Smooth muscle cell (in vitro differentiated cells): ENCODE data around the gene CDH24. TPM values are rescaled to one million over a fixed set of nuclear protein-coding genes. Genes with fewer than 3 reads are reported as not detected.

ENCODE experiments used
- DNase-seq: peaks from one replicate; lab custom pipeline; 2025; ENCODE audit not compliant: unreplicated experiment; lab: John Stamatoyannopoulos, UW
- H2AFZ ChIP-seq: fragments of 200-600 bp; sonication (generic); 2 replicates; pipeline ENCODE4 v1.6.0; 2016; ENCODE audit warnings: antibody characterized with exemption, low read depth, mild to moderate bottlenecking
- H3F3A ChIP-seq: fragments of 200-600 bp; sonication (generic); 2 replicates; pipeline ENCODE4 v1.6.0; 2017; ENCODE audit warnings: antibody characterized with exemption, low read depth
- H3K27ac ChIP-seq: fragments of 200-600 bp; sonication (generic); 2 replicates; pipeline ENCODE4 v1.5.1; 2016; ENCODE audit warnings: low read depth, mild to moderate bottlenecking
- H3K27me3 ChIP-seq: fragments of 200-600 bp; sonication (generic); 2 replicates; pipeline ENCODE4 v1.6.1; 2016; ENCODE audit warnings: low read depth, mild to moderate bottlenecking
- H3K36me3 ChIP-seq: fragments of 200-600 bp; sonication (generic); 2 replicates; pipeline ENCODE4 v1.5.1; 2016; ENCODE audit warnings: low read depth
- H3K4me1 ChIP-seq: fragments of 200-600 bp; sonication (generic); 2 replicates; pipeline ENCODE4 v1.5.1; 2016; ENCODE audit warnings: low read depth
- H3K4me2 ChIP-seq: fragments of 200-600 bp; sonication (generic); 2 replicates; pipeline ENCODE4 v1.6.0; 2016; ENCODE audit warnings: mild to moderate bottlenecking
- H3K4me3 ChIP-seq: fragments of 200-600 bp; sonication (generic); 2 replicates; pipeline ENCODE4 v1.5.1; 2016; ENCODE audit warnings: mild to moderate bottlenecking
- H3K79me2 ChIP-seq: fragments of 200-600 bp; sonication (generic); 2 replicates; pipeline ENCODE4 v1.6.0; 2016; ENCODE audit warnings: low read depth, mild to moderate bottlenecking
- H3K9ac ChIP-seq: fragments of 200-600 bp; sonication (generic); 2 replicates; pipeline ENCODE4 v1.6.0; 2016; ENCODE audit warnings: low read depth
- H3K9me3 ChIP-seq: fragments of 200-600 bp; sonication (generic); replicated peaks from 2 replicates; pipeline ENCODE4 v1.5.1; 2016; ENCODE audit warnings: low read depth
- H4K20me1 ChIP-seq: fragments of 200-600 bp; sonication (generic); 2 replicates; pipeline ENCODE4 v1.6.0; 2016; ENCODE audit warnings: low read depth
- WGBS: methylation state at CpG from one replicate; pipeline ENCODE4 v1.1.7; 2016; ENCODE audit warnings: low lambda C conversion rate; 5-methylcytosine and 5-hydroxymethylcytosine counted together
- polyA plus RNA-seq: library from polyadenylated mRNA; unstranded; fragments of >200 nt; fragmentation: Nextera tagmentation; extraction: Ambion mirVana; gene quantifications from 2 replicates; pipeline ENCODE4 v1.2.1, GENCODE V29; 2016
- total RNA-seq: library from RNA; depleted of rRNA; stranded (reverse); fragments of >200 nt; gene quantifications from 2 replicates; pipeline ENCODE4 v1.2.3, GENCODE V29; 2014
- TF ChIP-seq, protein P1 (sequence below): fragments of 200-600 bp; sonication (generic); IDR thresholded peaks from 2 replicates; pipeline ENCODE4 v1.5.1; 2017; ENCODE audit warnings: borderline replicate concordance, mild to moderate bottlenecking, antibody characterized with exemption; ENCODE audit not compliant: insufficient read depth, poor library complexity, severe bottlenecking

Gene CDH24
- total and polyA plus RNA-seq, 2 experiments from 2014 or later = 5.5 to 6.9 TPM

DNA sequence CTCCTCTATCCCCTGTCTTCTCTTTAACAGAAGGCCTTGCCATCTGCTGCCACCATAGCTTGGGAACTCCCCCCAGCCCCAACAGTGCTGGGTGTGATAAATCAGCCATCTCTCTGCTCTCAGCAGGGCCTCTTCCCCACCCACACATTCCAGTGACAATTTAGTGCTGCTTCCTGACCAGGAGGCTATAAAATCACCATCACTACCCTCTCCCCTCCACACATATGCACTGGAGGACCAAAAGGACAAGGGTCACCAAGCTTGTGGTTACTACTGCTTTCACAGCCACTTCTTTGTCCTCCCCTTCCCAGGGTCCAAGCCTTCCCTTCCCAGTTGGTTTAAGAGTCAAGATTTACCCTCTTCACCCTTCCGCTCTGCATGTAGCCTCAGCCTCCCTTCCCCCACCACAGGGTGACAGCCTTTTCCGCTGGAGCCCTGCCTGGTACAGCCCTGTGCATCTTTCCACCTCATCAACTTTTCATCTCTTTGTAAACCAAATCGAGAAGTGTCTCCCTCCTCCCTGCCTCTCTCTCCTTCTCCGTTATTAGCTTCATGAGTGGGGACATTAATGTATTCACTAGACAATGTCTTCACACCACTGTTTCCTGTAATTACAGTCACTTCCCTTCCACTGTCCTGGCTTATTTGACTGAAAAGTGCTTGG is 32.0 kb downstream of the CDH24 start:
- 62% methylated on average over 4 of the region's 4 CpGs for WGBS
- Histone ChIP-seq H3K4me2 (no peak overlapping the region), H3K9me3 (no peaks in the 10 kb centered on the region), H3F3A (peaks cover 13% of the 10 kb centered on the region), H3K27me3 (no peaks in the 10 kb centered on the region), H4K20me1 (peaks cover 30% of the 10 kb centered on the region), H3K79me2 (no peaks in the 10 kb centered on the region), H3K9ac (no peak overlapping the region), H3K4me3 (no peak overlapping the region), H3K36me3 (no peaks in the 10 kb centered on the region), H3K4me1 (no peaks in the 10 kb centered on the region), H2AFZ (no peak overlapping the region), H3K27ac (no peak overlapping the region)
- TF ChIP-seq, protein P1, sequence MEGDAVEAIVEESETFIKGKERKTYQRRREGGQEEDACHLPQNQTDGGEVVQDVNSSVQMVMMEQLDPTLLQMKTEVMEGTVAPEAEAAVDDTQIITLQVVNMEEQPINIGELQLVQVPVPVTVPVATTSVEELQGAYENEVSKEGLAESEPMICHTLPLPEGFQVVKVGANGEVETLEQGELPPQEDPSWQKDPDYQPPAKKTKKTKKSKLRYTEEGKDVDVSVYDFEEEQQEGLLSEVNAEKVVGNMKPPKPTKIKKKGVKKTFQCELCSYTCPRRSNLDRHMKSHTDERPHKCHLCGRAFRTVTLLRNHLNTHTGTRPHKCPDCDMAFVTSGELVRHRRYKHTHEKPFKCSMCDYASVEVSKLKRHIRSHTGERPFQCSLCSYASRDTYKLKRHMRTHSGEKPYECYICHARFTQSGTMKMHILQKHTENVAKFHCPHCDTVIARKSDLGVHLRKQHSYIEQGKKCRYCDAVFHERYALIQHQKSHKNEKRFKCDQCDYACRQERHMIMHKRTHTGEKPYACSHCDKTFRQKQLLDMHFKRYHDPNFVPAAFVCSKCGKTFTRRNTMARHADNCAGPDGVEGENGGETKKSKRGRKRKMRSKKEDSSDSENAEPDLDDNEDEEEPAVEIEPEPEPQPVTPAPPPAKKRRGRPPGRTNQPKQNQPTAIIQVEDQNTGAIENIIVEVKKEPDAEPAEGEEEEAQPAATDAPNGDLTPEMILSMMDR = no peak
- no peak for DNase-seq

DNA sequence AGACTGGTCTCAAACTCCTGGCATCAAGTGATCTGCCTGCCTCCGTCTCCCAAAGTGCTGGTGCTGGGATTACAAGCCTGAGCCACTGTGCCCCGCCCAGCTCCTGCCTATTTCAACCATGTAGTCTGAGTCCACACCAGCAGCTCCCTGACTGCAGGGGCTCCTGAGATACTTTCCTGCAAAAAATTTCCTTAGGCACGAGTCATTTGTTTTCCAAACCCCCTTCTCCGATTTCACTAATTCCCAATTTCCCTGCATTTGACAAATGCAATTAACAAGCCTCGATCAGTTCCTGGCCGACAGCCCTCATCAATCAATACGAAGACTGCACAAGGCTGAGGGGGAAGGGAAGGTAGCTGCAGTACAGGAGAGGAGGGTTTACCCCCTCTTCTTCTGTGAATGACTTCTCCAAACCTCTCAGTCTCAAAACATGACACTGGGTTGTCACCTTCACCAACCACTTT is 32.7 kb downstream of the CDH24 start:
- WGBS = 77% methylated on average over 7 of the region's 7 CpGs
- DNase-seq = no peak
- no peak overlapping the region for H3K27ac ChIP-seq
- no peaks in the 10 kb centered on the region for H3K27me3 ChIP-seq
- no peak overlapping the region for H3K9ac ChIP-seq
- H3K4me2 ChIP-seq = no peak overlapping the region
- peaks cover 13% of the 10 kb centered on the region for H3F3A ChIP-seq
- H3K9me3 ChIP-seq = no peaks in the 10 kb centered on the region
- TF ChIP-seq, protein P1 = no peak
- no peaks in the 10 kb centered on the region for H3K79me2 ChIP-seq
- H3K36me3 ChIP-seq = no peaks in the 10 kb centered on the region
- peaks cover 30% of the 10 kb centered on the region for H4K20me1 ChIP-seq
- no peak overlapping the region for H3K4me3 ChIP-seq
- H2AFZ ChIP-seq = no peak overlapping the region
- H3K4me1 ChIP-seq = no peaks in the 10 kb centered on the region

DNA sequence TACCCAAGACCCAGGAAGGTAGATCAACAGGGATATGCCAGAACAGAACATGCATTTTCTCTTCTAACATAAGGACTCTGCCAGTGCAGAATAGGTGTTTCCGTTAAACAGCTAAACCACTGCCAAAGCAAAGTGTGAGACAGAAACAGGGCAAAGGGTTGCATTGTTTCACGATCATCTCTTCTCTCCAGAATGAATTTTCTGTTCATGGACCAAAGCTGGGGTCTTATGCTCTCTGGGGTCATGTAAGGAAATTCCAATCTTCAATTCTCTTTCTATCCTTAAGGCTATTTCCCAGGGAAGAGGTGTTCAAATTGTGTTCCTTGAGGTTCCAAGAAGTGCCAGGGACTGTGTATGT is 33.5 kb downstream of the CDH24 start:
- H3K9me3 ChIP-seq = no peaks in the 10 kb centered on the region
- H3F3A ChIP-seq = peaks cover 11% of the 10 kb centered on the region
- H3K4me2 ChIP-seq = no peak overlapping the region
- peaks cover 22% of the 10 kb centered on the region for H4K20me1 ChIP-seq
- no peaks in the 10 kb centered on the region for H3K79me2 ChIP-seq
- no peak overlapping the region for H3K9ac ChIP-seq
- H3K27me3 ChIP-seq = no peaks in the 10 kb centered on the region
- no peaks in the 10 kb centered on the region for H3K36me3 ChIP-seq
- 98% methylated on average over 2 of the region's 2 CpGs for WGBS
- no peak overlapping the region for H3K4me3 ChIP-seq
- no peaks in the 10 kb centered on the region for H3K4me1 ChIP-seq
- H3K27ac ChIP-seq = no peak overlapping the region
- no peak overlapping the region for H2AFZ ChIP-seq
- TF ChIP-seq, protein P1 = no peak
- no peak for DNase-seq

DNA sequence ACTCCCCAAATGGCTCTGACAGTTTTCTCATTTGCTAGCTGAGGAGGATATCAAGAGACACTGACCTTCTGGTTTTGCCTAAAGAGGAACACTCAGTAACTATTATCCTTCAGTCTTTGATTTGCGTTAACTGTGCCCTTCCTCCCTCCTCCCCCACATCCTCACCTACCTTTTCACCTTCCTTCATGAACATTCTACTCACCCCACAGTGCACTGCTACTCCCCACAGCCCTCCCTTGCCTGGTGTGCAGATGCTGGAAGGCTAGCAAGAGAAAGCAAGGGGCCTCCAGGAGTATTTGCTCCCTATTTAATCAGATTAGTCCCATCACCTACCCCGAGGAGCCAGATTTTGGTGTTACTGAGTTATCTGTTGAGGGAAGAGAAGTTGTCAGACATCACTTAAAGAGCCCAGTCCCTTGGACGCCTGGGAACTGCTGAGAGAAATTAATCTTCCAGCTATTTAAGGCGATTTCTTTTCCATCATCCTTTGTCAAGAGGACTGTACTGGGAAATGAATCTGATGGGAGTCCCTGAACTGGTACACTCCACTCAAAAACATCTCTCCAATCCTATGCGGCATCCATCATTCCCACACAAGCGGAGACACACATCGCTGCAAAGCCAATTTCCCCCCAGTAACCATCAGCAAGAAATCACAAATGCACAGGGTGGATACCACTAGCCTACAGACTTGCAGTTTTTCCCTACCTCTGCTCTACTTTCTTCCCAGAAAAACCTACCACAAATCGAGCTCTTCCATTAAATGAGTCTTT is 34.1 kb downstream of the CDH24 start:
- no peak for DNase-seq
- peaks cover 16% of the 10 kb centered on the region for H4K20me1 ChIP-seq
- 86% methylated on average over 8 of the region's 8 CpGs for WGBS
- peaks cover 8% of the 10 kb centered on the region for H3F3A ChIP-seq
- no peaks in the 10 kb centered on the region for H3K79me2 ChIP-seq
- no peak overlapping the region for H3K4me3 ChIP-seq
- no peak overlapping the region for H3K4me2 ChIP-seq
- H3K27me3 ChIP-seq = no peaks in the 10 kb centered on the region
- no peaks in the 10 kb centered on the region for H3K9me3 ChIP-seq
- H3K27ac ChIP-seq = no peak overlapping the region
- TF ChIP-seq, protein P1 = no peak
- H3K9ac ChIP-seq = no peak overlapping the region
- H3K4me1 ChIP-seq = no peaks in the 10 kb centered on the region
- no peak overlapping the region for H2AFZ ChIP-seq
- no peaks in the 10 kb centered on the region for H3K36me3 ChIP-seq
